GM04504 (cell line): Measurements from ENCODE around the gene ICOSLG.
"Not testable (repeated sequence)": the region's sequence is repeated elsewhere in the genome, so short reads cannot be mapped to it uniquely, and the experiment has no call there.

Experiments
- DNase-seq: peaks from one replicate; pipeline ENCODE4 v3.0.0-alpha.2; 2012; ENCODE audit warnings: low read depth

The ICOSLG gene

GRCh38 chr21:44225605-44226004, 15.1 kb downstream of the ICOSLG start:
- DNase-seq, result not testable (repeated sequence)

GRCh38 chr21:44223334-44223733, 17.4 kb downstream of the ICOSLG start:
- not testable (repeated sequence) for DNase-seq

- DNase-seq, result not testable (repeated sequence)
These were observed 20.1 kb downstream of the ICOSLG start for GRCh38 chr21:44220674-44221073.

- DNase-seq, result not testable (repeated sequence)
These were observed 22.3 kb downstream of the ICOSLG start for GRCh38 chr21:44218461-44218860.

- not testable (repeated sequence) for DNase-seq
These were observed 28.8 kb downstream of the ICOSLG start for GRCh38 chr21:44211978-44212377.

- not testable (repeated sequence) for DNase-seq
These were observed 29.2 kb downstream of the ICOSLG start for GRCh38 chr21:44211574-44211973.

GRCh38 chr21:44207860-44208646, 32.7 kb downstream of the ICOSLG start:
- not testable (repeated sequence) for DNase-seq

- DNase-seq, result not testable (repeated sequence)
These were observed 33.8 kb downstream of the ICOSLG start for GRCh38 chr21:44206698-44207676.

GRCh38 chr21:44206187-44206586, 34.6 kb downstream of the ICOSLG start:
- not testable (repeated sequence) for DNase-seq

GRCh38 chr21:44202590-44203299, 38.0 kb downstream of the ICOSLG start:
- DNase-seq, result not testable (repeated sequence)

GRCh38 chr21:44199997-44200396, 40.7 kb downstream of the ICOSLG start:
- not testable (repeated sequence) for DNase-seq

- DNase-seq, result no peak
These were observed 41.3 kb downstream of the ICOSLG start for GRCh38 chr21:44199448-44199847.

GRCh38 chr21:44197156-44197516, 43.6 kb downstream of the ICOSLG start:
- not testable (repeated sequence) for DNase-seq

- DNase-seq, result not testable (repeated sequence)
These were observed 44.3 kb downstream of the ICOSLG start for GRCh38 chr21:44196212-44197155.

- DNase-seq, result not testable (repeated sequence)
These were observed 45.9 kb downstream of the ICOSLG start for GRCh38 chr21:44194888-44195287.

GRCh38 chr21:44194451-44194850, 46.3 kb downstream of the ICOSLG start:
- DNase-seq, result not testable (repeated sequence)

- DNase-seq, result not testable (repeated sequence)
These were observed 47.6 kb downstream of the ICOSLG start for GRCh38 chr21:44193108-44193507.

GRCh38 chr21:44190349-44191271, 50.1 kb downstream of the ICOSLG start:
- not testable (repeated sequence) for DNase-seq

GRCh38 chr21:44184862-44185261, 55.9 kb downstream of the ICOSLG start:
- DNase-seq, result not testable (repeated sequence)

GRCh38 chr21:44182202-44182601, 58.5 kb downstream of the ICOSLG start:
- not testable (repeated sequence) for DNase-seq
